Ammon's horn (tissue), 1 donor: ENCODE measurements around the gene ZGPAT.
"Not testable (repeated sequence)": the region's sequence is repeated elsewhere in the genome, so short reads cannot be mapped to it uniquely, and the experiment has no call there.

Source experiments
- DNase-seq: peaks from one replicate; pipeline ENCODE4 v3.0.0-alpha.2; 2016; ENCODE audit warnings: low spot score

The ZGPAT gene

DNA sequence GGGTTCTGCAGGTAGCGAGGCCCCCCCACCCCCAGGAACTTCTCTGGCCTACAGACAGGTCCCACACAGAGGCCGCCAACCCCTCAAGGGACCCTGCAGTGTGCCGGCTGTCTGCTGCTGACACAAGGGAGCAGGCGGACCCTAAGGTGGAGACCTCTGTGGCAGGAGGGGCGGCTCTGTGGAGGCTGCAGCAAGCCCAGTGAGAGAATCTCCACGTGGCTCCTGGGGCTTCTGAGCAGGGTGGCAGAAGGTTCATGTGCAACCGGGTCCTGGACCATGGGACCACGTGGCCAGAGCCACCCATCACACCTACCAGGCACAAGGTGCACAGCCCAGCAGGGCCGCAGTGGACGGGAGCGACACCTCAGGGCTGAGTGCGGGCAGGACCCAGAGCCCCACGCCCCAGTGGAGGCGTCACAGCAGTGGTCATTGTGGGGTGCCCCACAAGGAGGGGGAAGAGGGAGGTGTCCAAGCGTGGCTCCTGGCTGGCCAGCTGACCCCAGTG, 4.3 kb upstream of the ZGPAT start:
- DNase-seq: peak; percentile 1

DNA sequence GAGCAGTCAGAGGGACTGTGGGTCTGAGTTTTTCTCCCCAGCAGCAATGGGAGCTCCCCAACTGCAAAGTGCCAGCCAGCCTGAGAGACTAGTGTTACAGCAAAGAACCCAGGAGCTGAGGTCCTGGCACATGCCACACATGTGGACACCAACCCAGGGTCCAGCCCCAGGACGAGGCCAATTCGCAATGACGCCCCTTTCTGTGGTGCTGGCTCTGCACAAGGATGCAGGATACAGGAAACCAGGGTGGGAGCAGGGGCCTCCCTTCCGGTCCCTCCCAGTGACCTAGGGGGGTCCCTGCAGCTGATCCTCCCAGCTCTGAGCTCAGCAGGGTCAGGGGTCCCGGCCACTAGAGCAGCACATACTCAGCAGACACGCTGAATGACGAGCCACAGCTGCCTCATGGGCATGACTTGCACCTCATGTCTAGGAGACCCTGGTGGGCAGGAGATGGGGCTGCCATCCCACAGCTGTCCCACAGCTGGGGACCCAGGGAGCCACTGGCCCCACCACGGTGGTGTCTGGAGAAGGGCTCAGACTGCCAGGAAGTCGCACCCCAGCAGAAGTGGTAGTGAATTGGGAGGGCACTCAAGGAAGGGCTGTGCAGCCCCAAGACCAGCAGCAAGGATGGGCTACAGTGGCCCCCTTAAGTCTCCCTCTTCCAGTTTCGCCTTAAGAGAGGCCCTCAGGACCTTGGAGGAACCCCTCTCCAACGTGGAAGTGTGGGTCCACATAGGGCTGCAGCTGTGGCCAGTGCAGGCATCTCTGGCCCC, 3.7 kb upstream of the ZGPAT start:
- no peak for DNase-seq

DNA sequence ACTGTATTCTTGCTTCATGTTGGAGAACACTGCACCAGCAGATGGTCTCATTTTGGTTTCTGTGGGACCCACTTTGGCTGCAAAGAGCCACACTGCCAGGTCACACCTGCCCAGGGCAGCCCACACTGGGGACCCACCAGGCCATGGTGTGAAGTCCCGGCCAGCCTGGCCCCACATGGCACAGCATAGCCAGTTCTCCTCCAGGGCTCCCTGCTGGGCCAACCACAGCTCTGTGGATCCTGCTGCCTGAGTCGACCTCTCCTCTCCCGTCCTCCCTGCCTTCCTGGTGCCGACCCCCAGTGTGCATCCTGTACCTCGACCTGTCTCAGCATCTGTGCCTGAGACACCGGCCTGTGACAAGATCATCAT, 3.1 kb upstream of the ZGPAT start:
- peak; percentile 1 for DNase-seq

DNA sequence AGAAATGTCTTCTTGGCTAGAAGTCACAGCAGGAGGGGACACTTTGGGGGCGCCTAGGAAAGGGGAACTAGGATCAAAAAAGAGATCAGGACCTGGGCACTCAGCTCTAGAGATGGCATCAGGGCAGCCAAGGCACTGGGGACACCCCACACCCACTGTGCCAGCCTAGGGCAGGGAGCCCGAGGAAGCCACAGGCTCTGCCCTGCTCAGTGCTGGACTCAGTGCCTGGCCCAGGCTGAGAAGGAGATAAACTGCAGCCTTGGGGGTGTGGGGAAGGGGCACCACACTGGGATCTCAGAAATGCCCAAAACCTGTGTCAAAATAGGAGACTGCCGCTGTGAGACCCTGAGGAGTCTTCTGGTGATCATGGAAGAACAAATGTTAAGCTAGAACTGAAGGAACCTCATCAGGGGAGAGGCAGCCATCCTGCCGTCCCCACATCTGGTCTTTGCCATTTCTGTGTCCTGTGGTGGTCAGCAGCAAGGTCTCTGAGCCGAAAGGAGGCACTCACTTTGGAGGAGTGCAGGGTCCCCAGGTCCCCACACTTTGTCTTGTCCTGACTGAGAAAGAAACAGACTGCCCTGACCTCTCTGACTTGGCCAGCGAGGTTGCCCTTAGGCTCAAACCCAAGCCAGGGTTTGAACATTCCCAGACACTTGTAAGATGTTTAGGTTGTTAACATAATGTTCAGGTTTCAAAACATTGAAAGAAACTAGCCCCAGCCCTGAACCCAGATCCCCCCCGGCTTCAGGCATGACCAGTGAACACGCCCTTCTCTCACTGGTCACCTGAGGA, 2.4 kb upstream of the ZGPAT start:
- DNase-seq: no peak

DNA sequence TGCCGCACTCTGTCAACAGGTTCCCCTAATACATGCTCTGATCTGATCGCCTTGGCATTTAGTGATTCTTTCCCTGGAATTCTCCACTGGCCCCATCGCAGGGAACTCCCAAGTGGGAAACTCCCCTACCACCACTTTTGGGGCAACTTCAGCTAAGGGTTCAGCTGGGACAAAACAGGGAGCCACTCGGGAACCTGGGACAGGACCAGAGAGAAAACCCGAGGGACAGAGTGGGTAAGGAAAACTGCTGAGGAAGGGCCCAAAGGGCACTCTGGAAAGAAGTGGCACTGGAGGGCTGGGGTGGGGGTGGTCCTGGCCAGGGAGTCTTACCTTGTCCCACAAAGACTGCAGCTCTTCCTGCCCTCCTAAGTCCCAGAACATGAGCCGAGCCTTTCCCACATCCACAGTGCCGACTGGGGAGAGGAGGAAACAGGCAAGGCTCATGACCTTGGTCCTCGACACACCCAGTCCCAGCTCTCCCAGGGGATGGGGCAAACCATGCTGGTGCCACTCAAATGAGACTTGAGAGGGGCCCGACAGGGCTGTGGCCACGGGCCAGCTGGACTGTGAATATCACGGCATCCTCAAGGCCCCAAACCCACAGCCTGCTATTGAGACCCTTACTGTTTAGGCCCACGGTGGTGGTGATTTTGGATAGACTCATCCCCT, 1.7 kb upstream of the ZGPAT start:
- DNase-seq: peak; percentile 1

DNA sequence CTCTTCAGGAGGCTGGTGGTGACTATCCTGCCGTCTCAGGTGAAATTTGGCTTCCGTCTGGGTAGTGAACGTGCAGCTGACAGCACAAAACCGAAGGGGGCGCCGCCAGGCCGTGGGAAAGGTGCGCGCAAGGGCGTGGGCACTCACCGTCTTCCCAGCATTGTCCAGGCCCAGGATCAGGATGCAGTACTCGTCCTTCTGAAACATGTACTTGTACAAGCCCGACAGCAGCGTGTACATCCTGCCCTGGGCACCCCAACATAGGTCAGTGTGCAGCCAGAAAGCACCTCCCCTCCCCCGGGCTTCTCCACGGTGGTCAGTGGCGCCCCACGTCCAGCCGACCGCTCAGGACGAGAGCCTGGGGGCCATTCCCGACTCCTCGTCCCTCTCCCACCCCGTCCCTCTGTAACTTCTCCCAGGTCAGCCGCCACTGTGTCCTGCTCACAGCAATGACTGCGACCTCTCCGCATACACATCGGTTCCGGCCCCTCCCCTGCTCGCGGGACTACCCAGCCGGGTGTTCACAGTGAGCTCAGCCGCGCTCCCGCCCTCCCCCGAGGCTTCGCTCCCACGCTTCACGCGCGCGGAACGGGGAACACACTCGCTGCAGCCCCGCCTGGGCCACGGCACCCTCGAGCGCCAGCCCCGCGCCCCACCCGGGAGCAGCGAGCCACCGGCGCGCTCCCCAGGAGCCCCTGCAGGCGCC, 834 bp upstream of the ZGPAT start:
- DNase-seq: peak; percentile 21

DNA sequence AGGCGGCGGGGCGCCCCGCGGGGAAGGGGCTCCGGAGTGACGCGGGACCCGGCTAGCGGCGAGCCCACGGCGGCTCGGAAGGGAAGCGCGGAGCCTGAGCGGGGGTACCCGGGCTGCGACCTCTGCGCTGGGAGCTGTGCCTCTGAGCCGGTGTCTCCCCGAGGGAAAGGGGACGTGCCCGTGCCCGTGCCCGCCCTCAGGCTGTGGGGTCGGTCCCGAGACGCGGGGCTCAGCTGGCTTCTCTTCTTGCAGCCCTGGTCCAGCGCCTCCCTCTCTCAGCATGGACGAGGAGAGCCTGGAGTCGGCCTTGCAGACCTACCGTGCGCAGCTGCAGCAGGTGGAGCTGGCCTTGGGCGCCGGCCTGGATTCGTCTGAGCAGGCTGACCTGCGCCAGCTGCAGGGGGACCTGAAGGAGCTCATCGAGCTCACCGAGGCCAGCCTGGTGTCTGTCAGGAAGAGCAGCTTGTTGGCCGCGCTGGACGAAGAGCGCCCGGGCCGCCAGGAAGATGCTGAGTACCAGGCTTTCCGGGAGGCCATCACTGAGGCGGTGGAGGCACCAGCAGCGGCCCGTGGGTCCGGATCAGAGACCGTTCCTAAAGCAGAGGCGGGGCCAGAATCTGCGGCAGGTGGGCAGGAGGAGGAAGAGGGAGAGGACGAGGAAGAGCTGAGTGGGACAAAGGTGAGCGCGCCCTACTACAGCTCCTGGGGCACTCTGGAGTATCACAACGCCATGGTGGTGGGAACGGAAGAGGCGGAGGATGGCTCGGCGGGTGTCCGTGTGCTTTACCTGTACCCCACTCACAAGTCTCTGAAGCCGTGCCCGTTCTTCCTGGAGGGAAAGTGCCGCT, 686 bp downstream of the ZGPAT start:
- peak; percentile 2 for DNase-seq

DNA sequence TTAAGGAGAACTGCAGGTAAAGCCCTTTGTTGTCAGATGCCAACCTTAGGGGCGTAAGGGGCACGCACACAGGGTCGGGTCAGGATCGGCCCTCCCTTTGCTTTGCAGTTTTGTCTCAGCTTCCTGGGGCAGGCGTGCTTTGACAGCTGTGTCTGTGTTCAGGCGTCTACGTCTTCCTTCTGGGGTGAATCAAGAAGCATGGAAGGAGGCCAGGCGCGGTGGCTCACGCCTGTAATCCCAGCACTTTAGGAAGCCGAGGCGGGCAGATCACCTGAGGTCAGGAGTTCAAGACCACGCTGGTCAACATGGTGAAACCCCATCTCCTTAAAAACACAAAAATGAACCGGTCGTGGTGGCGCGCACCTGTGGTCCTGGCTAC, 1.3 kb downstream of the ZGPAT start:
- peak; percentile 1 for DNase-seq

DNA sequence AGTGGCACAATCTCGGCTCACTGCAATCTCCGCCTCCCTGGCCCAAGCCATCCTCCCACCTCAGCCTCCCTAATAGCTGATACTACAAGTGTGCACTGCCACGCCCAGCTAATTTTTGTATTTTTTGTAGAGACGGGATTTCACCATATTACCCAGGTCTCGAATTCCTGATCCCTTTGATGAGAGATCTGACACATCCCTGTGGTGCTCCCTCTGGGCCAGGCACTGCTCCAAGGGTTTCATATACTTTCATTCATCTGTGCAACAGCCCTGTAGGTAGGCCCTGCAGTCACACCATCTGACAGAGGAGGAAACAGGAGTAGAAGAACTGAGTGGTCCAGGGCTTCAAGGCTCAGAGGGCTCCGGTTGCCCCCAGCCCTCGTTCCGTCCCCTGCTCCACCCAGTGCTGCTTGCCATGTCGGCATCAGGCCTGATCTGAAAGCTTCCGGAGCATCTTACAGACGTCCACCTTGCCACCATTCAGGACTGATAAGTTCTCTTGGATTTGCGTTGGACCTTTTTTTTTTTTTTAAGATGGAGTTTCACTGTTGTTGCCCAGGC, 3.3 kb downstream of the ZGPAT start:
- peak; percentile 0 for DNase-seq

DNA sequence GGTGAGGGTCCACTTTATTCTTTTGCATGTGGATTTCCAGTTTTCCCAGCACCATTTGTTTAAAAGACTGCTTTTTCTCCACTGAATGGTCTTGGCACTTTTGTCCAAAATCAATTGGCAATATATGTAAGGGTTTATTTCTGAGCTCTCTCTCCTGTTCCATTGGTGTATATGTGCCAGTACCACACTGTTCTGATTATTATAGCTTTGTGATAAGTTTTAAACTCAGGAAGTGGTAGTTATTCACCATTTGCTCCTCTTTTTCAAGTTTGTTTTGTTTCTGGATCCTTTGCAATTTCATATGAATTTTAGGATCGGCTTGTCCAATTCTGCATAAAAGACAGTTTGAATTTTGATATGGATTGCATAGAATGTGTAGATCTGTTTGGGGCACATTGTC, 4.4 kb downstream of the ZGPAT start:
- no peak for DNase-seq

DNA sequence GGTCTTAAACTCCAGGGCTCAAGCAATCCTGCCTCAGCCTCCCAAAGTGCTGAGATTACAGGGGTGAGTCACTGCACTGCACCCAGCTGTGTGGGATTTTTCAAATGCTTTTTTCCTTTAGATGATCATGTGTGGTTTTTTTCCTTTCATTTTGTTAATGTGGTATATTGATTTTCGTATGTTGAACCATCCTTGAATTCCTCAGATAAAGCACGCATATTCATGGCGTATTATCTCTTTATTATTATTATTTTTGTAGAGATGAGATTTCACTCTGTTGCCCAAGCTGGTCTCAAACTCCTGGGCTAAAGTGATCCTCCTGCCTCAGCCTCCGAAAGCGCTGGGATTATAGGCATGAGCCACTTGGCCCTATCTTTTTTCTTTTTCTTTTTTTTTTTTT, 7.0 kb downstream of the ZGPAT start:
- DNase-seq: no peak

DNA sequence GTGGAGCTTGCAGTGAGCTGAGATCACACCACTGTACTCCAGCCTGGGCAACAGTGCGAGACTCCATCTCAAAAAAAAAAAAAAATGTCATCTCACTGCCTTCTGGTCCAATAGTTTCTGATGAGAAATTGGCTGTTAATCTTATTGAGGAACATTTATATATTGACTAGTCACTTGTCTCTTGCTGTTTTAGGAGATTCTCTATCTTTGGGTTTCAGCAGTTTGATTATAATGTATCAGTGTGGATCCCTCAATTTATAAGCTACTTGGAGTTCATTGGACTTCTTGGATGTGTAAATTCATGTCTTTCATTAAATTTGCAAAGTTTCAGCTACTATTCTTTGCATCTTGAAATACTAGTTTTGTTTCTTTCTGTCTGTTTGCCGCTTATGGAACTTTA, 11.2 kb downstream of the ZGPAT start:
- no peak for DNase-seq

DNA sequence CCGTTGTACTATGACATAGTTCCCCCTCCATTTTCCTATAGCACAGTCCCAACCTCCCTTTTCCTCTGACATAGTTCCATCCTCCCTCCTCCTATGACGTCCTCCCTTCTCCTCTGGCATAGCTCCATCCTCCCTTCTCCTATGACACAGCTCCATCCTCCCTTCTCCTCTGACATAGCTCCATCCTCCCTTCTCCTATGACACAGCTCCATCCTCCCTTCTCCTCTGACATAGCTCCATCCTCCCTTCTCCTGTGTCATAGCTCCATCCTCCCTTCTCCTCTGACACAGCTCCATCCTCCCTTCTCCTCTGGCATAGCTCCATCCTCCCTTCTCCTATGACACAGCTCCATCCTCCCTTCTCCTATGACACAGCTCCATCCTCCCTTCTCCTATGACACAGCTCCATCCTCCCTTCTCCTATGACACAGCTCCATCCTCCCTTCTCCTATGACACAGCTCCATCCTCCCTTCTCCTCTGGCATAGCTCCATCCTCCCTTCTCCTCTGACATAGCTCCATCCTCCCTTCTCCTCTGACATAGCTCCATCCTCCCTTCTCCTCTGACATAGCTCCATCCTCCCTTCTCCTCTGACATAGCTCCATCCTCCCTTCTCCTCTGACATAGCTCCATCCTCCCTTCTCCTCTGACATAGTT, 15.3 kb downstream of the ZGPAT start:
- DNase-seq: not testable (repeated sequence)

DNA sequence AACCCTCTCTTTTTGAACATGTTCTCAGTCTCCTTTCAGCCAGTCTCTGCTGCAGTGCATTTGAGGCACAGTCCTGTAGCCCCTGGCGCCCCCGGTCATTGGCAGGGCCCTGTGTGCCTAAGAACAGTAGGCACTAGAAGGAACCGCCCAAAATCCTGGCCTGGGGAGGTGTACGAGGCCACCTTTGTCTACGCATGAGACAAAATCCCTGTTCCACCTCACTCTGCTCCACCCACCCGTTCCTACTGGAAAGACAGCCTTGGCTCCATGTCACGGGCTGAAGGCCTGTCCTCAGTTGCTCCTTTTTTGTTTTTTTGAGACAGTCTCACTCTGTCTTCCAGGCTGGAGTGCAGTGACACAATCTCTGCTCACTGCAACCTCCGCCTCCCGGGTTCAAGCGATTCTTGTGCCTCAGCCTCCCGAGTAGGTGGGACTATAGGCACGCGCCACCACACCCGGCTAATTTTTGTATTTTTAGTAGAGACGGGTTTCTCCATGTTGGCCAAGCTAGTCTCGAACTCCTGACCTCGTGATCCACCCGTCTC, 22.4 kb downstream of the ZGPAT start:
- not testable (repeated sequence) for DNase-seq

DNA sequence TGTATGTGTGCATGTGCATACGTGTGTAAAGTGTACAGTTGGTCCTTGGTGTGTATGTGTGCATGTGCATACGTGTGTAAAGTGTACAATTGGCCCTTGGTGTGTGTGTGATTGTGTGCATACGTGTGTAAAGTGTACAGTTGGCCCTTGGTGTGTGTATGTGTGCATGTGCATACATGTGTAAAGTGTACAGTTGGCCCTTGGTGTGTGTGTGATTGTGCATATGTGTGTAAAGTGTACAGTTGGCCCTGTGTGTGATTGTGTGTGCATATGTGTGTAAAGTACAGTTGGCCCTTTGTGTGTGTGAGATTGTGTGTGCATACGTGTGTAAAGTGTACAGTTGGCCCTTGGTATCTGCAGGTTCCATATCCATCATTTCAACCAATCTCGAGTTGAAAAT, 23.6 kb downstream of the ZGPAT start:
- DNase-seq: no peak

DNA sequence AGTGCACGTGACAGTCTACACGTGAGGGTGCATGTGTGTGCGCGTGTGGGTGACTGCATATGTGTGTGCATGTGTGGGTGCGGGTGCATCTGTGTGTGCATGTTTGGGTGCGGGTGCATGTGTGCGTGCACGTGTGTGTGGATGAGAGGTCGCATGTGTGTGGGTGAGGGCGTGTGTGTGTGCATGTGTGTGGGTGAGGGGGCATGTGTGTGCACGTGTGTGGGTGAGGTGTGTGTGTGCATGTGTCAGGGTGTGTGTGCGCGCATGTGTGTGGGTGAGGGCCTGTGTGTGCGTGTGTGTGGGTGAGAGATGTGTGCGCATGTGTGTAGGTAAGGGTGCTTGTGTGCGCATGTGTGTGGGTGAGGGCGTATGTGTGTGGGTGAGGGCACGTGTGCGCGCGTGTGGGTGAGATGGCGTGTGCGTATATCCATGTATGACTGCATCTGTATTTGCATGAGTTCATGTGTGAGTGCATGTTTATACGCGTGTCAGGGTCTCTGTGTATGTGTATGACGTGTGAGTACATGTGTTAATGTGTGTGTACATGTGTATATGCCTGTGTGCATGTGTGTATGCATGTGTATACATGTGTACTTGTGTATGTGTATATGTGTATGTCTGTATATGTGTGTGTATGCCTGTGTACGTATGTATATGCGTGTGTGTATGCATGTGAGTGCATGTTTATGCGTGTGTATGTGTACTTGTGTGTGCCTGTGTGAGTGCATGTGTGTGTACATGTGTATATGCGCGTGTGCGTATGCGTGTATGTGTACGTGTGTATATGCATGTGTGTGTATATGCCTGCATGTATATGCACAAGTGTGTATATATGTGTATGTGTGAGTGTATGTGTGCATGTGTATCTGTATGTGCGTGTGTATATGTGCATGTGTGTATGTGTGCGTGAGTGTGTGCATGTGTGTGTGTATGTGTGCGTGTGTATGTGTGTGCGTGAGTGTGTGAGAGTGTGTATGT, 24.6 kb downstream of the ZGPAT start:
- no peak for DNase-seq

DNA sequence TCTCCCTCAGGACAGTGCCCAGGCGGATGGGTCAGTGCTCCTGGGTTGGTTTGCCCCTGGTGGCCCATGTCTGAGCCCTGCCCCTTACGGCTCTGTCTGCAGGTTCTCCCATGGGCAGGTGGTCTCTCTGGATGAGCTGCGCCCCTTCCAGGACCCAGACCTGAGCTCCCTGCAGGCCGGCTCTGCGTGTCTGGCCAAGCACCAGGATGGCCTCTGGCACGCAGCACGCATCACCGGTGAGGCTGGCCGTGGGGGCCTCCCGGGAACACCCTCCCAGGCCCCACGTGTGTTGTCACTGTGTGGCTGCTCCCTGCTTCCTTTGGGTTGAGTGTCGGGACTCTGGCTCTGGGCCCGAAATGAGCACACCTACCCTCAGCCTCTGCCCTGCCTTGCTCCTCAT, 25.3 kb downstream of the ZGPAT start:
- DNase-seq: no peak

DNA sequence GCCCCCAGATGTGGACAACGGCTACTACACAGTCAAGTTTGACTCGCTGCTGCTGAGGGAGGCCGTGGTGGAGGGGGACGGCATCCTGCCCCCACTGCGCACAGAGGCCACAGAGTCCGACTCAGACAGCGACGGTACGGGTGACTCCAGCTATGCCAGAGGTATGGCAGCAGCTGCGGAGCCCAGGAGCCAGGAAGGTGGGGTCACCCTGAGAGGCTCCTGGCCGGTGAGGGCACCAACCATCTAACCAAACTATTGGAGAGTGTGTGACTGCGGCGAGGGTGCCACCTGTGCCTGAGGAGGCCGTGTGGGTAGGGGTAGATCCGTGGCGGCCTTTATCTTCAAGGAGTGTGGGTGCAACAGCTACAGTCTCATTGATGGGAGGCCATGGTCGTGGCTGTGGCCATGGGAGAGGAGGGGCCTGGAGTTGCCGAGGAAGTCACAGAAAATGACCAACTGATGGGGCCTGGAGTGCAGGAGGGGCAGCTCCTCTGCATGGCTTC, 25.8 kb downstream of the ZGPAT start:
- DNase-seq: no peak
